Measurements from ENCODE around the gene SRM. TPM values are rescaled to one million over a fixed set of nuclear protein-coding genes. Genes with fewer than 3 reads are reported as not detected.

Gene SRM
- polyA plus RNA-seq, 1 experiment, result 75.2 TPM

DNA sequence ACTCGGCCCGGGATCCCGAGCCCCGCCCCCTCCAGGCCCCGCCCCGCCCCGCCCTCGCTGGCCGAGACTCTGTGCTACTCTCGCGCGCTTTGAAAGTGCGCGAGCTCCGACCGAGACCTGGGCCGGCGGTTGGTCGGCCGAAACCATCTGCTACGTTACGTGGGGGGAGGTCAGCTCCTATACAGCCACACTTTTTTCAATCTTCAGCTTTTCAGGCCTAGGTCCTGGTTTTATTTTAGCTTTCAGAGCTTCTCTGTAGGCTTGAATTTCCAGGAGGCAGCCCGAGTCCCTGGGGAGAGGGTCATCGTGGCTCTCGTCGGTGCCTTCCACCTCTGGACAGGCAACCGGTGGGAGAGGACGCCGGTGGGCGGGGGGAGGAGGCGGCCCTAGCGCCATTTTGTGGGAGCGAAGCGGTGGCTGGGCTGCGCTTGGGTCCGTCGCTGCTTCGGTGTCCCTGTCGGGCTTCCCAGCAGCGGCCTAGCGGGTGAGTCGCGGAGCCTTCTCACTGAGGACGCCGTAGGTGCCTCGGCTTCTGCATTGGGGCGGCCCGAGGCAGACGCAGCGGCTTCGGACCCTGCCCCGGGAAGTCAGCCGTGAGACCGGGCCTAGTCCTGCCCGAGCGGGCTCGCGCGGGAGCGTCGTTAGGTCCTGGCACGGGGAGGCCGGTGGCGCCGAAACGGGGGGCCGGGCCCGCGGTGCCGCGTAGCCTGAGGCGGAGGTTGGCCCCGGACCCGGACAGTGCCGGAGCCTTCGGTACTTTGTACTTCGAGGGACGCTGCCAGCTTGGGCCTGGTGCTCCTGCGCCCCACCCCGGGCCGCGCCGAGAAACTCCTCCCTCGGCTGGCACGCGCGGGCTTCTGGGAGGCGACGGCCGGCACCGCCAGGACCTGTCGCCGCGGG lies 47.3 kb downstream of the SRM start, which contains the start of gene TARDBP:
Gene TARDBP (plus strand): TSS at position 395 of the 900 bp plus-strand sequence. CDS start 1,074 bp downstream, outside the sequence.
- Histone ChIP-seq H3K4me3 (ENCODE audit: low read depth, low read length) (peak within 1 kb of the TSS; percentile 71), H3K36me3 (ENCODE audit: control insufficient read depth, insufficient read depth, low read length) (peaks cover 15% of the 10 kb centered on the region), H3K27me3 (ENCODE audit: control insufficient read depth, insufficient read depth, low read length) (no peaks in the 10 kb centered on the region)
- CTCF ChIA-PET, result interaction anchor here (0.6 to 0.9 kb wide), 2 partner anchors 36 to 172 kb away, joined by 3 to 4 read pairs; no protein-coding TSS in a partner anchor
- POLR2A ChIA-PET, result interaction anchor here (0.6 kb wide), 3 partner anchors 8 to 569 kb away, joined by 4 to 9 read pairs (median 4); no protein-coding TSS in a partner anchor
- TF ChIP-seq, protein P1, sequence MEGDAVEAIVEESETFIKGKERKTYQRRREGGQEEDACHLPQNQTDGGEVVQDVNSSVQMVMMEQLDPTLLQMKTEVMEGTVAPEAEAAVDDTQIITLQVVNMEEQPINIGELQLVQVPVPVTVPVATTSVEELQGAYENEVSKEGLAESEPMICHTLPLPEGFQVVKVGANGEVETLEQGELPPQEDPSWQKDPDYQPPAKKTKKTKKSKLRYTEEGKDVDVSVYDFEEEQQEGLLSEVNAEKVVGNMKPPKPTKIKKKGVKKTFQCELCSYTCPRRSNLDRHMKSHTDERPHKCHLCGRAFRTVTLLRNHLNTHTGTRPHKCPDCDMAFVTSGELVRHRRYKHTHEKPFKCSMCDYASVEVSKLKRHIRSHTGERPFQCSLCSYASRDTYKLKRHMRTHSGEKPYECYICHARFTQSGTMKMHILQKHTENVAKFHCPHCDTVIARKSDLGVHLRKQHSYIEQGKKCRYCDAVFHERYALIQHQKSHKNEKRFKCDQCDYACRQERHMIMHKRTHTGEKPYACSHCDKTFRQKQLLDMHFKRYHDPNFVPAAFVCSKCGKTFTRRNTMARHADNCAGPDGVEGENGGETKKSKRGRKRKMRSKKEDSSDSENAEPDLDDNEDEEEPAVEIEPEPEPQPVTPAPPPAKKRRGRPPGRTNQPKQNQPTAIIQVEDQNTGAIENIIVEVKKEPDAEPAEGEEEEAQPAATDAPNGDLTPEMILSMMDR (IDR thresholded peaks at IDR 0.05; ENCODE audit: insufficient read depth, low read depth, low read length), result no peak
- no peak for DNase-seq (ENCODE audit: low read depth)

Other genes with a start within 250 kb of the SRM start
- gene TARDBP, start 47.4 kb downstream of the SRM start, polyA plus RNA-seq (2011; rRNA removed), result 55.5 and 120 TPM in 2 replicates
- not detected in 2 replicates for gene MASP2, start 12.8 kb downstream of the SRM start, polyA plus RNA-seq (2011; rRNA removed)
- 72.1 and 74.6 TPM in 2 replicates for gene EXOSC10, start 39.9 kb upstream of the SRM start, polyA plus RNA-seq (2011; rRNA removed)
- not detected in 2 replicates for gene ANGPTL7, start 129.3 kb upstream of the SRM start, polyA plus RNA-seq (2011; rRNA removed)
- gene MTOR, start 202.5 kb upstream of the SRM start, polyA plus RNA-seq (2011; rRNA removed), result 28.7 and 31.6 TPM in 2 replicates
- 13.6 and 16.6 TPM in 2 replicates for gene UBIAD1, start 213.2 kb upstream of the SRM start, polyA plus RNA-seq (2011; rRNA removed)

Measured in BJ (cell line).